GM12874 (cell line): Measurements from ENCODE around the gene RTTN.

Experiments
- CTCF ChIP-seq: IDR thresholded peaks from 2 replicates; pipeline ENCODE4 v1.5.1; 2011; ENCODE audit warnings: low read depth, mild to moderate bottlenecking, control low read depth, low read length, moderate library complexity; ENCODE audit not compliant: insufficient read depth

Gene RTTN

GRCh38 chr18:70089858-70090257, 115.6 kb downstream of the RTTN start:
- TF ChIP-seq CTCF, result no peak

DNA sequence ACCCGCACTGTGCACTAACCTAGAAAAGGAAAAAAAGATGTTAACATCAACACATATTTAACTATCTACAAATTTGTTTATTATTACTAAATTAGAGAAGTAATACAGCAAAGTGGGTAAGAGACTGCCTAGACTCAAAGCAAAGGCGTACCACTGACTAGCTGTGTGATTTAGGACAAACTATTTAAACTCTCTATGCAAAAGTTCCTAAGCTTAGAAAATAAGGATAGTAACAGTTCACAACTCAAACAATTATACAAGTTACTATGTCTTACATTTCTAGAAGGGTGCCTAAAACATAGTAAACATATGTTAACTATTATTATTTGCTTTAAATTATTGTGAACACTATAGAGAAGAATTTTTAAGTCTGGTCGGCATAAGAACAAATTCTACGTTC, 119.4 kb downstream of the RTTN start:
- TF ChIP-seq CTCF, result no peak

DNA sequence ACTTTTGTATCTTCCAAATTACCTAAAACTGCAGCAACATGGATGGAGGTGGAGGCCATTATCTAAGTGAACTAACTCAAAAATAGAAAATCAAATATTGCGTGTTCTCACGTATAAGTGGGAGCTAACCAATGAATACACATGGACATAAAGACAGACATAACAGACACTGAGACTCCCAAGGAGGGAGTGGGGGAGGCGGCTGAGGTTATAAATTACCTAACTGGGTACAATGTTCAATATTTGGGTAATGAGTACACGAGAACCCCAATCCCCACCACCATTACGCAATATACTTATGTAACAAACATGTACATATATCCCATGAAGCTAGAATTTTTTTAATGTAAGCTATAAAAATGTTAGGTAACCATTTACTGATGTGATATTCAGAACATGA, 119.8 kb downstream of the RTTN start:
- TF ChIP-seq CTCF, result no peak

- TF ChIP-seq CTCF, result no peak
Measured at GRCh38 chr18:70082430-70082829, 123.1 kb downstream of the RTTN start.

DNA sequence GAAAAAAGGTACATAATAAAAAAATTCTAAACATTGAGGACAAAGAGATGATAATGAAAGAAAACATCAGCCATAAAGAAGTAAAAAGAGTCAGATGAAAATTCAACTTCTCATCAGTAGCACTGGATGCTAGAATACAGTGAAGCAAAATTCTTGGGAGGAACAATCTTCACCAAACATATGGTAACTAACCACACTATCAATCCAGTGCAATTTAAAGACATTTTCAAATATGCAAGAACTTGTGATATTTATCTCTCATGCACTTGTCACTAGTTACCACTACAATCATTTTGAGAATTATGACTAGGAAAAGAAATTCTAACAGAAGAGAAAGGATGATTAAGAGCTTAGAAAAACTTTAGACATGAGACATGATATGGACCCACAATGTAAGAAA, 127.4 kb downstream of the RTTN start:
- no peak for TF ChIP-seq CTCF

DNA sequence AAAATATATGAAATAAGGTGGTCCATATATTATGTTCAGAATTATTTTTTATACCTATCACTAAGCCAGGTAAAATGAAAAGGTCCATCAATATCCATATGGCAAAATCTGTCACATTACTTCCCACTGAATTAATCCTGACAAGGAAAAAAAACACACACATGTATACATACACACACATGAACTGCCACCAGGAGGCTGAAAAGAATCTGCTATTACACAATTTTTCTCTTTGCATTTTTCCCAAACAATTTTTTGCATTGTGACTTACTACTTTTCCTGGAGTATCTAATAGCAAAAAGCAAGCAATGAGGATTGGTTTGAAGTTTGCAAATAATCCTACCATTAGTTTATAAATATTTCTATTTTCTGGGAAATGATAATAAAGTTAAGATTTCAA, 129.6 kb downstream of the RTTN start:
- TF ChIP-seq CTCF, result no peak

GRCh38 chr18:70074116-70074515, 131.4 kb downstream of the RTTN start:
- TF ChIP-seq CTCF, result no peak

- TF ChIP-seq CTCF, result no peak
Measured at GRCh38 chr18:70073432-70073831, 132.1 kb downstream of the RTTN start.
